ENCODE results near the gene PABPC3.

The PABPC3 gene

GRCh38 chr13:25062479-25062878, 33.5 kb upstream of the PABPC3 start:
- Histone ChIP-seq H3K4me3 (ENCODE audit: low read length, poor library complexity, severe bottlenecking) (no peak overlapping the region), H3K79me2 (ENCODE audit: insufficient read depth, low read length) (no peaks in the 10 kb centered on the region), H4K20me1 (ENCODE audit: insufficient read depth, low read length, poor library complexity, severe bottlenecking) (no peaks in the 10 kb centered on the region), H3K9me2 (replicated peaks; ENCODE audit: low read depth, low read length) (no peaks in the 10 kb centered on the region), H3K4me2 (ENCODE audit: low read depth, low read length, poor library complexity, severe bottlenecking) (no peak overlapping the region), H3K9ac (ENCODE audit: low read depth, low read length, poor library complexity, severe bottlenecking) (no peak overlapping the region), H3K27me3 (ENCODE audit: insufficient read depth, low read length, poor library complexity, severe bottlenecking) (no peaks in the 10 kb centered on the region), H3K4me1 (ENCODE audit: insufficient read depth, low read length, poor library complexity, severe bottlenecking) (no peaks in the 10 kb centered on the region), H2AFZ (ENCODE audit: low read length) (no peak overlapping the region), H3K9me3 (ENCODE audit: insufficient read depth, low read depth, low read length) (no peaks in the 10 kb centered on the region), H3F3A (ENCODE audit: low read depth) (no peaks in the 10 kb centered on the region), H3K36me3 (ENCODE audit: insufficient read depth, low read length) (no peaks in the 10 kb centered on the region)
- peak; percentile 40; the same call in 1 of the 2 replicates for TF ChIP-seq CTCF (conservative IDR thresholded peaks at IDR 0.05; ENCODE audit: low read length)
- TF ChIP-seq EZH2phosphoT487 (IDR thresholded peaks at IDR 0.05; ENCODE audit: borderline replicate concordance): no peak

GRCh38 chr13:25064396-25064795, 31.5 kb upstream of the PABPC3 start:
- Histone ChIP-seq H3K27me3 (ENCODE audit: insufficient read depth, low read length, poor library complexity, severe bottlenecking) (no peaks in the 10 kb centered on the region), H3F3A (ENCODE audit: low read depth) (no peaks in the 10 kb centered on the region), H3K36me3 (ENCODE audit: insufficient read depth, low read length) (no peaks in the 10 kb centered on the region), H3K4me1 (ENCODE audit: insufficient read depth, low read length, poor library complexity, severe bottlenecking) (no peaks in the 10 kb centered on the region), H3K79me2 (ENCODE audit: insufficient read depth, low read length) (no peaks in the 10 kb centered on the region), H4K20me1 (ENCODE audit: insufficient read depth, low read length, poor library complexity, severe bottlenecking) (no peaks in the 10 kb centered on the region), H2AFZ (ENCODE audit: low read length) (no peak overlapping the region), H3K9me2 (replicated peaks; ENCODE audit: low read depth, low read length) (no peaks in the 10 kb centered on the region), H3K9me3 (ENCODE audit: insufficient read depth, low read depth, low read length) (no peaks in the 10 kb centered on the region), H3K4me2 (ENCODE audit: low read depth, low read length, poor library complexity, severe bottlenecking) (no peak overlapping the region), H3K4me3 (ENCODE audit: low read length, poor library complexity, severe bottlenecking) (no peak overlapping the region), H3K9ac (ENCODE audit: low read depth, low read length, poor library complexity, severe bottlenecking) (no peak overlapping the region)
- TF ChIP-seq EZH2phosphoT487 (IDR thresholded peaks at IDR 0.05; ENCODE audit: borderline replicate concordance): no peak
- no peak for TF ChIP-seq CTCF (conservative IDR thresholded peaks at IDR 0.05; ENCODE audit: low read length)

- no peaks in the 10 kb centered on the region for H3K9me3 ChIP-seq (ENCODE audit: insufficient read depth, low read depth, low read length)
- H3F3A ChIP-seq (ENCODE audit: low read depth): no peaks in the 10 kb centered on the region
- H3K4me2 ChIP-seq (ENCODE audit: low read depth, low read length, poor library complexity, severe bottlenecking): no peak overlapping the region
- TF ChIP-seq CTCF (conservative IDR thresholded peaks at IDR 0.05; ENCODE audit: low read length) (no peak), EZH2phosphoT487 (IDR thresholded peaks at IDR 0.05; ENCODE audit: borderline replicate concordance) (no peak)
- H3K9ac ChIP-seq (ENCODE audit: low read depth, low read length, poor library complexity, severe bottlenecking): no peak overlapping the region
- no peaks in the 10 kb centered on the region for H3K9me2 ChIP-seq (replicated peaks; ENCODE audit: low read depth, low read length)
- H3K36me3 ChIP-seq (ENCODE audit: insufficient read depth, low read length): no peaks in the 10 kb centered on the region
- no peaks in the 10 kb centered on the region for H4K20me1 ChIP-seq (ENCODE audit: insufficient read depth, low read length, poor library complexity, severe bottlenecking)
- H2AFZ ChIP-seq (ENCODE audit: low read length): no peak overlapping the region
- H3K4me1 ChIP-seq (ENCODE audit: insufficient read depth, low read length, poor library complexity, severe bottlenecking): no peaks in the 10 kb centered on the region
- H3K27me3 ChIP-seq (ENCODE audit: insufficient read depth, low read length, poor library complexity, severe bottlenecking): no peaks in the 10 kb centered on the region
- no peaks in the 10 kb centered on the region for H3K79me2 ChIP-seq (ENCODE audit: insufficient read depth, low read length)
- no peak overlapping the region for H3K4me3 ChIP-seq (ENCODE audit: low read length, poor library complexity, severe bottlenecking)
Measured at GRCh38 chr13:25065974-25066770, 29.8 kb upstream of the PABPC3 start.
